Endothelial cell (in vitro differentiated cells): ENCODE measurements around the gene TRPM2. TPM values are rescaled to one million over a fixed set of nuclear protein-coding genes. Genes with fewer than 3 reads are reported as not detected.

Experiments
- DNase-seq: peaks from one replicate; pipeline ENCODE4 v3.0.0; 2021; ENCODE audit warnings: low spot score
- H3K27ac Mint-ChIP-seq: one replicate; pipeline ENCODE4 v1.8.0; 2021; ENCODE audit warnings: mixed read lengths, inconsistent platforms; ENCODE audit not compliant: unreplicated experiment
- H3K27me3 Mint-ChIP-seq: one replicate; pipeline ENCODE4 v1.8.0; 2021; ENCODE audit warnings: mild to moderate bottlenecking, moderate library complexity, mixed read lengths, inconsistent platforms; ENCODE audit not compliant: unreplicated experiment
- H3K36me3 Mint-ChIP-seq: one replicate; pipeline ENCODE4 v1.8.0; 2021; ENCODE audit warnings: mild to moderate bottlenecking, low read depth, mixed read lengths, inconsistent platforms; ENCODE audit not compliant: unreplicated experiment
- H3K4me1 Mint-ChIP-seq: one replicate; pipeline ENCODE4 v1.8.0; 2021; ENCODE audit warnings: mild to moderate bottlenecking, mixed read lengths, inconsistent platforms; ENCODE audit not compliant: unreplicated experiment
- H3K4me3 Mint-ChIP-seq: one replicate; pipeline ENCODE4 v1.8.0; 2021; ENCODE audit warnings: mild to moderate bottlenecking, mixed read lengths, inconsistent platforms; ENCODE audit not compliant: unreplicated experiment
- H3K9me3 Mint-ChIP-seq: one replicate; pipeline ENCODE4 v1.8.0; 2021; ENCODE audit warnings: mixed read lengths, inconsistent platforms; ENCODE audit not compliant: unreplicated experiment
- total RNA-seq: library from RNA; stranded (reverse); fragmentation: NEBNext Ultra II Directional; extraction: Animal tissue kit (Norgen Biotek cat#: 25700); gene quantifications from one replicate; pipeline ENCODE4 v1.2.1, GENCODE V29; 2021; ENCODE audit not compliant: unreplicated experiment
- TF ChIP-seq, protein P1 (sequence below): fragments of 200-600 bp; sonication (generic); IDR thresholded peaks from one replicate; pipeline ENCODE4 v1.5.0; 2021; ENCODE audit warnings: antibody characterized with exemption; ENCODE audit not compliant: unreplicated experiment

TRPM2 gene
- total RNA-seq, 1 donor from 2014 or later = 0.15 TPM

DNA sequence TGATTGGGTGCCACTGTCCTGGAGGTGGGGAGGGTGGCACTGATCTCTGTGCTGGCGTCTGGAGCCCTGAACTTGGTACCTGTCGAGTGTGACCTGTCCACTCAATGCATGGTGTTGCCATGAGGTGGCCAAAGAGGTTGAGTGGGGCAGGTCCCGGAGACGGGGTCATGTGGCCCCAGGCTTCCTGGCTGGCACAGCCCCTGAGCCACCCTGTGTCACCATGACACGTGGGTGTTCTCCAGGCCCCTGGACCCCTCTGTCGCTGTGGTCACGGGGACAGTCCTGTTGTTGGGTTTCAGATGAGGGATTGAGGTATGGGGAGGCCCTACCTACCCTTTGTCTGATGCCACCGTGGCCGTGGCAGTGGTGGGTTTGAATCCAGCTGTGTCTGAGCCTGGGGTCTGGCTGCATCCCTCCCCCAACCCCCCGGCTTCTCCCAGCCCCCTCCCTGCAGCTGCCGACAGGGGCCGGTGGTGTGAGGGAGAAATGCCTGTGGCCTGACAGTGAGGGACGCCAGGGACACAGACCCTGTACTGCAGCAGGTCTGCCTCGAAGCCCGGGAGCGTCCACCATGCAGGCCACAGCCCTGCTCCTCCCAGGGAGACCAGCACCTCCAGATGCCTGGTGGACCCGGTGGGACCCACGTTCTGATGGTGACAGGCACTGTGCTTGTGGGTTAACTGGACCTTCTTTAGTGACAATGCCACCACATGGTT, 12.0 kb downstream of the TRPM2 start:
- DNase-seq = no peak
- no peaks in the 10 kb centered on the region for H3K9me3 Mint-ChIP-seq

GRCh38 chr21:44365967-44366585, 12.7 kb downstream of the TRPM2 start:
- H3K36me3 Mint-ChIP-seq = no peaks in the 10 kb centered on the region
- TF ChIP-seq, protein P1, sequence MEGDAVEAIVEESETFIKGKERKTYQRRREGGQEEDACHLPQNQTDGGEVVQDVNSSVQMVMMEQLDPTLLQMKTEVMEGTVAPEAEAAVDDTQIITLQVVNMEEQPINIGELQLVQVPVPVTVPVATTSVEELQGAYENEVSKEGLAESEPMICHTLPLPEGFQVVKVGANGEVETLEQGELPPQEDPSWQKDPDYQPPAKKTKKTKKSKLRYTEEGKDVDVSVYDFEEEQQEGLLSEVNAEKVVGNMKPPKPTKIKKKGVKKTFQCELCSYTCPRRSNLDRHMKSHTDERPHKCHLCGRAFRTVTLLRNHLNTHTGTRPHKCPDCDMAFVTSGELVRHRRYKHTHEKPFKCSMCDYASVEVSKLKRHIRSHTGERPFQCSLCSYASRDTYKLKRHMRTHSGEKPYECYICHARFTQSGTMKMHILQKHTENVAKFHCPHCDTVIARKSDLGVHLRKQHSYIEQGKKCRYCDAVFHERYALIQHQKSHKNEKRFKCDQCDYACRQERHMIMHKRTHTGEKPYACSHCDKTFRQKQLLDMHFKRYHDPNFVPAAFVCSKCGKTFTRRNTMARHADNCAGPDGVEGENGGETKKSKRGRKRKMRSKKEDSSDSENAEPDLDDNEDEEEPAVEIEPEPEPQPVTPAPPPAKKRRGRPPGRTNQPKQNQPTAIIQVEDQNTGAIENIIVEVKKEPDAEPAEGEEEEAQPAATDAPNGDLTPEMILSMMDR = no peak
- no peak overlapping the region for H3K27ac Mint-ChIP-seq
- no peak for DNase-seq
- no peak overlapping the region for H3K4me3 Mint-ChIP-seq
- peaks cover 9% of the 10 kb centered on the region for H3K27me3 Mint-ChIP-seq
- H3K9me3 Mint-ChIP-seq = no peaks in the 10 kb centered on the region
- H3K4me1 Mint-ChIP-seq = no peaks in the 10 kb centered on the region

More for the DNA sequence above, 12.0 kb downstream of the TRPM2 start:
- Mint-ChIP-seq H3K4me3 (no peak overlapping the region), H3K27me3 (peaks cover 9% of the 10 kb centered on the region), H3K4me1 (no peaks in the 10 kb centered on the region), H3K36me3 (no peaks in the 10 kb centered on the region), H3K27ac (no peak overlapping the region)
- TF ChIP-seq, protein P1 = no peak

- Mint-ChIP-seq H3K4me3 (no peak overlapping the region), H3K4me1 (no peaks in the 10 kb centered on the region), H3K9me3 (no peaks in the 10 kb centered on the region), H3K27ac (no peak overlapping the region), H3K36me3 (no peaks in the 10 kb centered on the region), H3K27me3 (peaks cover 11% of the 10 kb centered on the region)
- TF ChIP-seq, protein P1 = no peak
- no peak for DNase-seq
Measured at GRCh38 chr21:44366586-44367211, 13.3 kb downstream of the TRPM2 start.

DNA sequence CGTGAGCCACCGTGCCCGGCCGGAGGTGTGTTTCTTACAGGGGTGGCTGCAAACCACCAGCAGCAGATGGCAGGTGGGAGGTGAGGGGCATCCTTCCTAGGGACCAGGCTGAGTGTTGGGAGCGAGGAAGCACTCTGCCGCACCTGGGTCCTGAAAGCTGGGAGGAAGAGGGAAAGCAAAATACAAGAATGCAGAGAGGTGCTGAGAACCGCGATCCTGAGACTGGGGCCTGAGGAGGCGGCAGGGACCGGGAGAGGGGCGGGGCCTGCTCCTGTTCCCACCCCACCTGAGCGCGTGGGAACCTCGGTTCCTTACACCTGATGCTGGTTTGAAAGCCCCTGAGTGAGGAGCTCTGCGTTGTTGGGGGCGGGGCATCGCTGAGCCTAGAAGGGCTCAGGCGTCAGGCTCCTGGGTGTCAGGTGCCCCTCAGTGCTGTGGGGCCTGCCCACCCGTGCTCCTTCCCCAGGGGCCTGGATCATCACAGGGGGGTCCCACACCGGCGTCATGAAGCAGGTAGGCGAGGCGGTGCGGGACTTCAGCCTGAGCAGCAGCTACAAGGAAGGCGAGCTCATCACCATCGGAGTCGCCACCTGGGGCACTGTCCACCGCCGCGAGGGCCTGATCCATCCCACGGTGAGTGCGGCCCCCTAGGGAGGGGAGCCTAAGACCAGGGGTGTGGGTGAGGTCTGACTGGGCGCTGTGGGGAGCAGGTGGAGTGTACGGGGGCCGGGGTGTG, 15.5 kb downstream of the TRPM2 start:
- H3K4me1 Mint-ChIP-seq = no peaks in the 10 kb centered on the region
- peaks cover 4% of the 10 kb centered on the region for H3K36me3 Mint-ChIP-seq
- H3K9me3 Mint-ChIP-seq = no peaks in the 10 kb centered on the region
- no peak for DNase-seq
- H3K27ac Mint-ChIP-seq = no peak overlapping the region
- H3K27me3 Mint-ChIP-seq = peaks cover 15% of the 10 kb centered on the region
- TF ChIP-seq, protein P1 = no peak
- H3K4me3 Mint-ChIP-seq = no peak overlapping the region
